ENCODE results near the gene LYRM4. TPM values are rescaled to one million over a fixed set of nuclear protein-coding genes. Genes with fewer than 3 reads are reported as not detected.

LYRM4 gene
- polyA plus RNA-seq, 2 donors = 10.3 to 12.8 TPM

DNA sequence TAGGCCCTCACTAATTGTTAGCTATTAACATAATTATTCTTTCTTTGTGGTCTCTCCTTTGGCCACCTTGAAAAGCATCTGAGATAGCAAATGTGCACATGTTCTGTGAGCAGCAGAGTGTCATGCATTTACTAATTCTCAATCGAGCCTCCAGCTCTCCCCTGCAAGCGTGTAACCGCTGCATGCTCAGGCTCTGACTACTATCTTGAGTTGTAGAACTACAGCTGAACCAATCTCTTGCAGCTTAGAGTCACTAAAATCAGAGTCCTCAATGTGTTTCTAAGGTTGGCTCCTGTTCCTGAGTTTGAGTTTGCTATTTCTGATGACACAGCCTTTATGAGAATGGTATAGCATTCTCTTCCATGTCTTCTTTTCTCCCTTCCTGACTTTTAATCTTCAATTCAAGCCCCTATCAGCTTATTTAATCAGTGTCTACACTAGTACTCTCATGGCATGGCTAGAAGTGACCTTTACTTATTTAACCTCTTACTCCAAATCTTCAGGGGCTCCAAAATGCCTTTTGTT is 110.1 kb downstream of the LYRM4 start:
- H3K36me3 ChIP-seq (ENCODE audit: control insufficient read depth in 2 of 2, insufficient read depth in 2 of 2, low read length in 1 of 2) = no peaks in the 10 kb centered on the region
- H3K4me1 ChIP-seq (ENCODE audit: control insufficient read depth in 2 of 2, insufficient read depth in 2 of 2, low read length in 1 of 2) = no peaks in the 10 kb centered on the region
- H3K27me3 ChIP-seq (ENCODE audit: control insufficient read depth in 1 of 2, insufficient read depth in 2 of 2, low read length in 2 of 2) = no peaks in the 10 kb centered on the region
- no peak overlapping the region for H3K27ac ChIP-seq (ENCODE audit: low read depth in 2 of 2, low read length in 1 of 2)
- no peaks in the 10 kb centered on the region for H3K9me3 ChIP-seq (ENCODE audit: control insufficient read depth in 2 of 2, insufficient read depth in 1 of 2, low read depth in 1 of 2, low read length in 1 of 2)
- WGBS, 2 donors = 95% methylated on average over 3 of the region's 3 CpGs
- H3K4me3 ChIP-seq (ENCODE audit: low read depth in 1 of 2, low read length in 2 of 2) = no peak overlapping the region

DNA sequence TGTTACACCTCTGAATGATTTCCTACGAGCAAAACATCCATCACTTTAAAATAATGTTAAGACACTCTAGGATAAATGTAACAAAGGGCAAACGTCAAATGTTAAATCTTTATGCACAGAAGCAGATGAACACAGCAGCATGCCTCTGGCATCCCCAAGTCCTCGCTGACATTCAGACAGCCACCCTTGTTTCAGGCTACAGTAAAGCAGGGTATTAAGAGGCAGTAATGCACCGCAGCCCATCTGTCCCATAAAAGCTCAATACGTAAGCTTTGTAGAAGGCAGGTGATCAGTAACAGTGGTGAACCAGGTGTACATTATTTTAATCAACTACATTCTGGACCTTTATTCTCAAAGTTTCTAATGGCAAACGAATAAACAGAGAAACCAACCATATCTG is 110.9 kb downstream of the LYRM4 start:
- Histone ChIP-seq H3K4me1 (ENCODE audit: control insufficient read depth in 2 of 2, insufficient read depth in 2 of 2, low read length in 1 of 2) (no peaks in the 10 kb centered on the region), H3K4me3 (ENCODE audit: low read depth in 1 of 2, low read length in 2 of 2) (no peak overlapping the region), H3K9me3 (ENCODE audit: control insufficient read depth in 2 of 2, insufficient read depth in 1 of 2, low read depth in 1 of 2, low read length in 1 of 2) (no peaks in the 10 kb centered on the region), H3K27ac (ENCODE audit: low read depth in 2 of 2, low read length in 1 of 2) (no peak overlapping the region), H3K27me3 (ENCODE audit: control insufficient read depth in 1 of 2, insufficient read depth in 2 of 2, low read length in 2 of 2) (no peaks in the 10 kb centered on the region), H3K36me3 (ENCODE audit: control insufficient read depth in 2 of 2, insufficient read depth in 2 of 2, low read length in 1 of 2) (no peaks in the 10 kb centered on the region)
- 86 to 89% methylated on average over 6 of the region's 6 CpGs for WGBS, 2 donors

DNA sequence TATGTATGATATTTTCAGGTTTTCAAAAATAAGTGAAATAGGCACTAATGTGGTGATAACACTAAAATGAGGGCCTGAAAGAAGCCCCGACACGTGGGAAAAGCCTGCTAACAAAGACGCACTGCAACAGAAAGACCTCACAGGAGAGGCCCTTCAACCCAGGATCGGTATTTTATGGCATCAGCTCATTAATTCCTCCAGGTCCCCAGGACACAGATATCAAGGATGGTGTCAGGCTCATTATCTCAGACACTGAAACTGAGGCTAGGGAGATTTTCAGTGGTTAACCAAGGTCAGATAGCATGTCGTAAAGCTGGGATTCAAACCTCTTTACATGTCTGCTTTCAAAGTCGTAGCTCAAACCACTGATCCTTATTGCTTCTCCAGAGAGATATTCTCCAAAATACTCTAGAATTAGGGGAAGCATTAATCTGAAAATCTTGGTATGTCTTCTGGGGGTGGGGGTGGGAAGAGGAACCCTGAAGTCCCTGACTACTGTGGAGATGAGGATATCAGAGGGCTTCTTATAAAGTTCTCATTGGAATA is 111.5 kb downstream of the LYRM4 start:
- WGBS, 2 donors = 91% methylated on average over 6 of the region's 6 CpGs
- Histone ChIP-seq H3K4me1 (ENCODE audit: control insufficient read depth in 2 of 2, insufficient read depth in 2 of 2, low read length in 1 of 2) (no peaks in the 10 kb centered on the region), H3K9me3 (ENCODE audit: control insufficient read depth in 2 of 2, insufficient read depth in 1 of 2, low read depth in 1 of 2, low read length in 1 of 2) (no peaks in the 10 kb centered on the region)

DNA sequence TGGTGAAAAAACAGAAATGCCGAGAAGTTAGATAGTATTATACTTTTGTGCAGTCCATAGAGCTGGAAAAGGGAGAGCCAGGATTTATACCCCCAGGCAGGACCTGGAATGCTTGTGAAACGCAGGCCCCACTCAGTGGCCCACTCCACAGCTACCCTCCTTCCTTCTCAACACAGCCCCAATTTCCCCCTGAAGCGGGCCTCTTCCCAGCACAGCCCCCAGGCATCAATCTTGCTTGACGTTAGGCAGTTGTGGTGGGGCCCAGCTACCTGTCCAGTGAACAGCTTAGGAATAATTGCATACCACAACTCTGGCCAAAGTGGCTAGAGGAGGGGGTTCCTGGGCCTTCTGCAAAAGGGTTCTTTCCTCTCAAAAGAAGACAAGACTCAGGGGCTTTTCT is 114.4 kb downstream of the LYRM4 start:
- no peak overlapping the region for H3K4me3 ChIP-seq (ENCODE audit: low read depth in 1 of 2, low read length in 2 of 2)
- H3K9me3 ChIP-seq (ENCODE audit: control insufficient read depth in 2 of 2, insufficient read depth in 1 of 2, low read depth in 1 of 2, low read length in 1 of 2) = no peaks in the 10 kb centered on the region
- no peak overlapping the region for H3K27ac ChIP-seq (ENCODE audit: low read depth in 2 of 2, low read length in 1 of 2)
- no peaks in the 10 kb centered on the region for H3K36me3 ChIP-seq (ENCODE audit: control insufficient read depth in 2 of 2, insufficient read depth in 2 of 2, low read length in 1 of 2)
- no peaks in the 10 kb centered on the region for H3K4me1 ChIP-seq (ENCODE audit: control insufficient read depth in 2 of 2, insufficient read depth in 2 of 2, low read length in 1 of 2)
- 85 to 90% methylated on average over 4 of the region's 4 CpGs for WGBS, 2 donors
- H3K27me3 ChIP-seq (ENCODE audit: control insufficient read depth in 1 of 2, insufficient read depth in 2 of 2, low read length in 2 of 2) = no peaks in the 10 kb centered on the region

More for the DNA sequence above, 111.5 kb downstream of the LYRM4 start:
- Histone ChIP-seq H3K27me3 (ENCODE audit: control insufficient read depth in 1 of 2, insufficient read depth in 2 of 2, low read length in 2 of 2) (no peaks in the 10 kb centered on the region), H3K27ac (ENCODE audit: low read depth in 2 of 2, low read length in 1 of 2) (no peak overlapping the region), H3K36me3 (ENCODE audit: control insufficient read depth in 2 of 2, insufficient read depth in 2 of 2, low read length in 1 of 2) (no peaks in the 10 kb centered on the region), H3K4me3 (ENCODE audit: low read depth in 1 of 2, low read length in 2 of 2) (no peak overlapping the region)

DNA sequence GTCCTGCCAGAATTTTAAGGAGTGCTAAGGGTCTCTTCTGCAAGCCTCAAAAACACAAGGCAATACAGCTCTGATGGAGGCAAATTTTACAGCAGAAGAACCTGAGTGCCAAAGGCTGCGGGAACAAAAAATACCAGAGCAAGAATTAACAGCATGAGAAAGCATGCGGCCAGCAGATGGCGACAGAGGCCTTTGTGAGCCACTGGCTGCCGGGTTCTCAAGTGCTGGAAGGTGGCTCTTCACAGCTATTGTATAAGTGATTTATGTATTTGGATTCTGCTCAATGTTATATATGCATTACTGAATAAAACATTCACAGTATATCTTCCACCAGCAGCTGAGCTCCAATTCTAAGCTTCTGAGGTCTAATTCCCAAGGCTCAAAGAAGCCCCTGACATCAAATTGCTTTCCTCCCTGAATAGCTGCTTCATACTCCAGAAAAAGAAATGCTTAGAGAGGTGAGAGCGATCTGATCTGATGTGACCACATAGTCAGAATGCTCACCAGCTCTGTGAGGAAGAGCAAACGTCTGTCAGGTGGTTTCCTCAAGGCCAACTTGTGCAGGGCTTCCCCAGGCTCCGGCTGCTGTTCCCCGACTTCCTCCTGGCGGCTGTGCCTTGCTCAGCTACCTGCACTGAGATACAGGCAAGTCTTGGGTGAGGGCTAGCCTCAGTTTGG is 117.0 kb downstream of the LYRM4 start:
- Histone ChIP-seq H3K36me3 (ENCODE audit: control insufficient read depth in 2 of 2, insufficient read depth in 2 of 2, low read length in 1 of 2) (no peaks in the 10 kb centered on the region), H3K27ac (ENCODE audit: low read depth in 2 of 2, low read length in 1 of 2) (no peak overlapping the region), H3K27me3 (ENCODE audit: control insufficient read depth in 1 of 2, insufficient read depth in 2 of 2, low read length in 2 of 2) (no peaks in the 10 kb centered on the region), H3K4me1 (ENCODE audit: control insufficient read depth in 2 of 2, insufficient read depth in 2 of 2, low read length in 1 of 2) (no peaks in the 10 kb centered on the region), H3K4me3 (ENCODE audit: low read depth in 1 of 2, low read length in 2 of 2) (no peak overlapping the region), H3K9me3 (ENCODE audit: control insufficient read depth in 2 of 2, insufficient read depth in 1 of 2, low read depth in 1 of 2, low read length in 1 of 2) (no peaks in the 10 kb centered on the region)
- 43 to 44% methylated on average over 9 of the region's 9 CpGs for WGBS, 2 donors

DNA sequence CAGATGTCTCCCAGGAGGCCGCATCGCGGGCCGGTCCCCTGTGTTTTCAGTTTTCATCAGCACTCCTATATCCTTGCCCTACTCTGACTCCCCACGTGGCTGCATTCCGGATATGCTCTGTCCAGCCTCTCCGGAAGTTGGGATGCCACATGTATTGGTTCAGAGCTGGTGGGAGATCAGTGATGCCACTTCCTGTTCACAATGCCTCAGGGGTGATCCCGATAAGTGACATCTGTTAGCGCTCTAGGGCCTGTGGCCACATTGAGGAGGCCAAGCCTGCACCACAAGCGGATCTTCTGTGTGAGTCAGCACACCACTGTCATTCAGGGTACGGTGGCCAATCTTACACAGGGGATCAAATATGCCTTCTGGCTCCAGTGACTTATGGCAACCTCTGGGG is 117.8 kb downstream of the LYRM4 start:
- Histone ChIP-seq H3K27ac (ENCODE audit: low read depth in 2 of 2, low read length in 1 of 2) (no peak overlapping the region), H3K9me3 (ENCODE audit: control insufficient read depth in 2 of 2, insufficient read depth in 1 of 2, low read depth in 1 of 2, low read length in 1 of 2) (no peaks in the 10 kb centered on the region), H3K36me3 (ENCODE audit: control insufficient read depth in 2 of 2, insufficient read depth in 2 of 2, low read length in 1 of 2) (no peaks in the 10 kb centered on the region), H3K27me3 (ENCODE audit: control insufficient read depth in 1 of 2, insufficient read depth in 2 of 2, low read length in 2 of 2) (no peaks in the 10 kb centered on the region), H3K4me1 (ENCODE audit: control insufficient read depth in 2 of 2, insufficient read depth in 2 of 2, low read length in 1 of 2) (no peaks in the 10 kb centered on the region), H3K4me3 (ENCODE audit: low read depth in 1 of 2, low read length in 2 of 2) (no peak overlapping the region)
- 90 to 91% methylated on average over 11 of the region's 11 CpGs for WGBS, 2 donors

DNA sequence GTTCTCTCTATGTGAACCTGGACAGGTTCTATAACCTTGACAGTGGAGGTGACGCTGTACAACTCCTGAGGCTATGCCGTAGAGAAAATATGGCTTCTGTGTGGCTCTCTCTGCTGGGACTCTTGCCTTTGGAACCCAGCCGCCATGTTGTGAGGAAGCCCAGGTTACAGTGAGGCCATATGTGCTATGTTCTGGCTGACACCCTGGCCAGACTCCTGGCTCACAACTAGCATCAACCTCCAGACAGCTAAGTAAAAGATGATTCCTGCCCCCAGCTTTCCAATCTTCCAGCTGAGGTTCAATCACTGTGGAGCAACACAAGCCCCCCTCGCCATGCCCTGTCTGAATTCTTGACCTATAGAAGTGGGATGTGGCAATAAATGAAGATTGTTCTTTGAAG is 118.6 kb downstream of the LYRM4 start:
- 98 to 99% methylated on average over 4 of the region's 4 CpGs for WGBS, 2 donors
- Histone ChIP-seq H3K27me3 (ENCODE audit: control insufficient read depth in 1 of 2, insufficient read depth in 2 of 2, low read length in 2 of 2) (no peaks in the 10 kb centered on the region), H3K36me3 (ENCODE audit: control insufficient read depth in 2 of 2, insufficient read depth in 2 of 2, low read length in 1 of 2) (no peaks in the 10 kb centered on the region), H3K4me3 (ENCODE audit: low read depth in 1 of 2, low read length in 2 of 2) (no peak overlapping the region), H3K4me1 (ENCODE audit: control insufficient read depth in 2 of 2, insufficient read depth in 2 of 2, low read length in 1 of 2) (no peaks in the 10 kb centered on the region), H3K27ac (ENCODE audit: low read depth in 2 of 2, low read length in 1 of 2) (no peak overlapping the region), H3K9me3 (ENCODE audit: control insufficient read depth in 2 of 2, insufficient read depth in 1 of 2, low read depth in 1 of 2, low read length in 1 of 2) (no peaks in the 10 kb centered on the region)

DNA sequence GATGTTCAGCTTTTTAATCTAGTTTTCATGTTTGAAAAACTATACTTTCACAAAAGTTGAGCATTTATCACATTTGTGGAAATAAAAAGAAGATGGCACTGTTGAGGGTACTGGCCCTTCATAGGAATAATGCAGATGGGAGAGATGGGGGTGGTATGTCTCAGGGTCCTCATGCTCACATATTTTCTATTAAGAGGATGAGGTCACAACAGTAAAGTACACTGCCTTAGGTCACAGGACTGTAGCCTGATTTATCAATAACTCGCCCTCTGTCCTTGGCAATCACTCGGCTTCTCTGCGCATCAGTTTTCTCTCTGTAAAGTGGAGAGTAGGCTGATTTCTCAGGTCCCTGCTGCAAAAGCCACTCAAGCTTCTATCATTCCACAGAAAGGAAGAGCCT is 119.7 kb downstream of the LYRM4 start:
- Histone ChIP-seq H3K9me3 (ENCODE audit: control insufficient read depth in 2 of 2, insufficient read depth in 1 of 2, low read depth in 1 of 2, low read length in 1 of 2) (no peaks in the 10 kb centered on the region), H3K27ac (ENCODE audit: low read depth in 2 of 2, low read length in 1 of 2) (no peak overlapping the region), H3K36me3 (ENCODE audit: control insufficient read depth in 2 of 2, insufficient read depth in 2 of 2, low read length in 1 of 2) (no peaks in the 10 kb centered on the region), H3K4me3 (ENCODE audit: low read depth in 1 of 2, low read length in 2 of 2) (no peak overlapping the region), H3K4me1 (ENCODE audit: control insufficient read depth in 2 of 2, insufficient read depth in 2 of 2, low read length in 1 of 2) (no peaks in the 10 kb centered on the region), H3K27me3 (ENCODE audit: control insufficient read depth in 1 of 2, insufficient read depth in 2 of 2, low read length in 2 of 2) (no peaks in the 10 kb centered on the region)
- WGBS, 2 donors = 93 to 95% methylated on average over 3 of the region's 3 CpGs

DNA sequence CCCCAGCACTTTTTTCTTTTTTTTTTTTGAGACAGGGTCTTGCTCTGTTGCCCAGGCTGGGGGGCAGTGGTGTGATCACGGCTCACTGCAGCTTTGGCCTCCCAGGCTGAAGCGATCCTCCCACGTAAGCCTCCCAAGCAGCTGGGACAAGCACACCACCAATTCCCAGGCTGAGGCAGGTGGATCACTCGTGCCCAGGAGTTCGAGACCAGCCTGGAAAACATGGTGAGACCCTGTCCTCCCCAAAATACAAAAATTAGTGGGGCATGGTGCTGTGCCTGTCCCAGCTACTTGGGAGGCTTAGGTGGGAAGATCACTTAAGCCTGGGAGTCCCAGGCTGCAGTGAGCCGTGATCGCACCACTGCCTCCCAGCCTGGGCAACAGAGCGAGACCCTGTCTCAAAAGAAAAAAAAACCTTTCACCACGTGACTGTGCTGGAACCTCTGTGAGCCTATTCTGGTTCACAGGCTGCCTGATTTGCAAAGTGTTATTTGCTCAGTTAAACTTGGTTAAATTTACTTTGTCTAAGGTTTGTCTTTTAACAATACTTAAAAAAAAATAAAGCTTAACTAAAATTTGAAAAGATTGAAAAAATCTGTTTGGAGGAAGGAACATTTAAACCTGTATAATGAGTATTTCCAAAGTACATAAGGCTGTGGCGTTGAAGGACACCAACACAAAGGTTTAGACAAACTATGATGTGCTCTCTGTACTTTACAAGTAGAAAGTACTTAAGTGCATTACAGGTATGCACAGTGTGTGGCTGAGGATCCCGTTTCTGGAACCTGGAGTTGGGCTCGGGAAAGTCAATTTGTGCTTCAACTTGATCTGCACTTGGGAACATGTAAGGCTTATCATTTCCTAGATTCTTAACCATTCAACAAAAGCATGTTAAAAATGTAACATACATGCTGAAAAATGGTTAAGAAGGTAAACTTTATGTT is 120.7 kb downstream of the LYRM4 start:
- Histone ChIP-seq H3K4me1 (ENCODE audit: control insufficient read depth in 2 of 2, insufficient read depth in 2 of 2, low read length in 1 of 2) (no peaks in the 10 kb centered on the region), H3K27me3 (ENCODE audit: control insufficient read depth in 1 of 2, insufficient read depth in 2 of 2, low read length in 2 of 2) (no peaks in the 10 kb centered on the region), H3K36me3 (ENCODE audit: control insufficient read depth in 2 of 2, insufficient read depth in 2 of 2, low read length in 1 of 2) (no peaks in the 10 kb centered on the region), H3K27ac (ENCODE audit: low read depth in 2 of 2, low read length in 1 of 2) (no peak overlapping the region), H3K4me3 (ENCODE audit: low read depth in 1 of 2, low read length in 2 of 2) (no peak overlapping the region), H3K9me3 (ENCODE audit: control insufficient read depth in 2 of 2, insufficient read depth in 1 of 2, low read depth in 1 of 2, low read length in 1 of 2) (no peaks in the 10 kb centered on the region)
- 88 to 92% methylated on average over 12 of the region's 12 CpGs for WGBS, 2 donors

Data from esophagus (tissue), 2 donors.